Measurements from ENCODE around the gene TTC4. TPM values are rescaled to one million over a fixed set of nuclear protein-coding genes. Genes with fewer than 3 reads are reported as not detected.

TTC4 gene
- polyA plus RNA-seq, 1 of the 3 experiments (the other 2 are of a cell fraction): 17.9 TPM

DNA sequence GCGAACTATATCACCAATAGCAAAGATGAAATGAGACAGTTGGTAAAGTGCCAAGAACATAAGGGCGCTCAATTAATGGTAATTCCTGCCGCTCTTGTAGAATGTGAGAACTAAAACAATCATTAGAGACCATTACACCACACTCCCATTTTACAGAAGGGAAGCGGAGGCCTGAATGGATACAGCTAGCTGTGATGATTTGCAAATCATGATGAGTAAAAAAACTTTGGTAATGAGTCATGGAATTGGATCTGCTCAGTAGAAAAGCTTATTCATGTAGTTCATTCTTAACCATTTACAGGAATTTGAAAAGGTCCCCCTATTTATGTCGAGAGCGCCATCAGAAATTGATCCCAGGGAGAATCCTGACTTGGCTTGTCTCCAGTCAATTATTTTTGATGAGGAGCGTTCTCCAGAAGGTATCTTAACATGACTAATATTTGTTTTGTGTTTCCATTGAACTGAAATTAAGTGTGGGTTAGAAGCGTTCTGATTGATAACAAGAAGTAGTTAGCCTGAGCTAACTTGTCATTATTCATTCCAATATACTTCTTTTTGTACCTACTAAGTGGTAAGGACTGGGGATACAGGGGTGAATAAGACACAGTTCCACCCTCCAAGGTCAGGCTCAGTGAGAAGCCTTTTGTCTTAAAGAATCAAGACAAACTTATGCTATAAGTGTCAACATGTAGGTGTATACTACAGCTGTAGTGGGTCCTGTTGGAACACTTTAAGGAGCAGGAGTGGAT lies 812 bp downstream of the TTC4 start:
- Histone ChIP-seq H3K27me3 (ENCODE audit: insufficient read depth) (no peaks in the 10 kb centered on the region), H3K4me1 (ENCODE audit: control insufficient read depth in 1 of 2, insufficient read depth in 2 of 2, low read depth in 1 of 2, low read length in 1 of 2) (peaks cover 0 to 8% of the 10 kb centered on the region in 2 experiments; a peak in 2 of 4 replicates), H3K4me3 (ENCODE audit: low read depth in 2 of 2, low read length in 1 of 2) (peak overlapping the region; percentile 71 to 94), H2AFZ (ENCODE audit: low read depth) (peak overlapping the region; percentile 96; the same call in 1 of the 2 replicates), H3K79me2 (ENCODE audit: insufficient read depth) (peaks cover 41% of the 10 kb centered on the region), H4K20me1 (ENCODE audit: insufficient read depth) (no peaks in the 10 kb centered on the region), H3K27ac (ENCODE audit: low read depth in 2 of 2, low read length in 1 of 2) (peak overlapping the region; percentile 67 to 79), H3K36me3 (replicated peaks in 1 of 2; ENCODE audit: control insufficient read depth in 1 of 2, insufficient read depth in 2 of 2, low read length in 1 of 2) (peaks cover 31 to 37% of the 10 kb centered on the region in 2 experiments), H3K9me3 (no peaks in the 10 kb centered on the region), H3K9ac (peak overlapping the region; percentile 82), H3K9me2 (no peaks in the 10 kb centered on the region), H3F3A (replicated peaks; ENCODE audit: insufficient read depth) (no peaks in the 10 kb centered on the region), H3K4me2 (peak overlapping the region; percentile 64)
- TF ChIP-seq FOSL2 (IDR thresholded peaks at IDR 0.05; ENCODE audit: borderline replicate concordance, low read depth): peak; percentile 48; the same call in 1 of the 2 replicates
- TF ChIP-seq CTCF (IDR thresholded peaks at IDR 0.05): no peak
- TF ChIP-seq YY1 (IDR thresholded peaks at IDR 0.05; ENCODE audit: low read depth): no peak
- TF ChIP-seq RFX5 (IDR thresholded peaks at IDR 0.05; ENCODE audit: low read length): no peak
- POLR2A ChIA-PET: interaction anchor here (0.7 to 1.0 kb wide), 2 partner anchors 16 to 47 kb away, joined by 3 read pairs; partner anchors contain the start of gene PARS2
- CTCF ChIA-PET: interaction anchor here (1.2 to 1.9 kb wide), 4 partner anchors 15 to 227 kb away, joined by 4 to 6 read pairs (median 4); partner anchors contain the start of gene ACOT11
- no peak for DNase-seq
- 18% methylated on average over 8 of the region's 8 CpGs for WGBS (ENCODE audit: low lambda C conversion rate)

- Histone ChIP-seq H3K4me2 (no peak overlapping the region), H4K20me1 (ENCODE audit: insufficient read depth) (no peaks in the 10 kb centered on the region), H3K9ac (no peak overlapping the region), H3K9me2 (no peaks in the 10 kb centered on the region), H3K36me3 (replicated peaks in 1 of 2; ENCODE audit: control insufficient read depth in 1 of 2, insufficient read depth in 2 of 2, low read length in 1 of 2) (peaks cover 77 to 83% of the 10 kb centered on the region in 2 experiments), H3K4me1 (ENCODE audit: control insufficient read depth in 1 of 2, insufficient read depth in 2 of 2, low read depth in 1 of 2, low read length in 1 of 2) (peaks cover 0 to 1% of the 10 kb centered on the region in 2 experiments; a peak in 2 of 4 replicates), H2AFZ (ENCODE audit: low read depth) (no peak overlapping the region), H3K27ac (ENCODE audit: low read depth in 2 of 2, low read length in 1 of 2) (no peak overlapping the region), H3K27me3 (ENCODE audit: insufficient read depth) (no peaks in the 10 kb centered on the region), H3F3A (replicated peaks; ENCODE audit: insufficient read depth) (no peaks in the 10 kb centered on the region), H3K79me2 (ENCODE audit: insufficient read depth) (peaks cover 40% of the 10 kb centered on the region), H3K4me3 (ENCODE audit: low read depth in 2 of 2, low read length in 1 of 2) (no peak overlapping the region), H3K9me3 (no peaks in the 10 kb centered on the region)
- TF ChIP-seq JUND (IDR thresholded peaks at IDR 0.05) (no peak), FOXJ3 (CRISPR knock-in tag; IDR thresholded peaks at IDR 0.05) (no peak), TCF12 (IDR thresholded peaks at IDR 0.05) (no peak), EP300 (IDR thresholded peaks at IDR 0.05; ENCODE audit: borderline replicate concordance in 1 of 2, low read depth in 1 of 2, low read length in 1 of 2) (no peak), TEAD4 (IDR thresholded peaks at IDR 0.05; ENCODE audit: borderline replicate concordance, insufficient read depth) (no peak)
- TF ChIP-seq, protein P1, sequence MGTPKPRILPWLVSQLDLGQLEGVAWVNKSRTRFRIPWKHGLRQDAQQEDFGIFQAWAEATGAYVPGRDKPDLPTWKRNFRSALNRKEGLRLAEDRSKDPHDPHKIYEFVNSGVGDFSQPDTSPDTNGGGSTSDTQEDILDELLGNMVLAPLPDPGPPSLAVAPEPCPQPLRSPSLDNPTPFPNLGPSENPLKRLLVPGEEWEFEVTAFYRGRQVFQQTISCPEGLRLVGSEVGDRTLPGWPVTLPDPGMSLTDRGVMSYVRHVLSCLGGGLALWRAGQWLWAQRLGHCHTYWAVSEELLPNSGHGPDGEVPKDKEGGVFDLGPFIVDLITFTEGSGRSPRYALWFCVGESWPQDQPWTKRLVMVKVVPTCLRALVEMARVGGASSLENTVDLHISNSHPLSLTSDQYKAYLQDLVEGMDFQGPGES (IDR thresholded peaks at IDR 0.05; ENCODE audit: low read depth, low read length): no peak
- POLR2A ChIA-PET: no interaction called here
- CTCF ChIA-PET: interaction anchor here (1.3 kb wide), 1 partner anchor 90 kb away, joined by 4 read pairs; no protein-coding TSS in a partner anchor
- DNase-seq: no peak
Observed at GRCh38 chr1:54721719-54722118, 6.1 kb downstream of the TTC4 start.
